Panc1 (cell line): Measurements from ENCODE around the gene PIP4K2A.

ENCODE experiments used
- SIN3A ChIP-seq: IDR thresholded peaks from 2 replicates; pipeline ENCODE4 v1.6.1; 2012; ENCODE audit warnings: low read depth, mild to moderate bottlenecking, low read length, moderate library complexity, borderline replicate concordance; ENCODE audit not compliant: insufficient read depth
- TF ChIP-seq, protein P1 (sequence below): fragments of 450-650 bp; IDR thresholded peaks from 2 replicates; pipeline ENCODE4 v1.5.1; 2017; ENCODE audit warnings: mild to moderate bottlenecking
- TF ChIP-seq, protein P2 (sequence below), 2 experiments: IDR thresholded peaks; 2 replicates each; pipeline ENCODE4 v1.6.1; 2011 to 2012; ENCODE audit warnings: low read depth in 2 of 2, control low read depth in 1 of 2, low read length in 1 of 2, mild to moderate bottlenecking in 1 of 2, moderate library complexity in 1 of 2; ENCODE audit not compliant: insufficient read depth in 1 of 2

DNA sequence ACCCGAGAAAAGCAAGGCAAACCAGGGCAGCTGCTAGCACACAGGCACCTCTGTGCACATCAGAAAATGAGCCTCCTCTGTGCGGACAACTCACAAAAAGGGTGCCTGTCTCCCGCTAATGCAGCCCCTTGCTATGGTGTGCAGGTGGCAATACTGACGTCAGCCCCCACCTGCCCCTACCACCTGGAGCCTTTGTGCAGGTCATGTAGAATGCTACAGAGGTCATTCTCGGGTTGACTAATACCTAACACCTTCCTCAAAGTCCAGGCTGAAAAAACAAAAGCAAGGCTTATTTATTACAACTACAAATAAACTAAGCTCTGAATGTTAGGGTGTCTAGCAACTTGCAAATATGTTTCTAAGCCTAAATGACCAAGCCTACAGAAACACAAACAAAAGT lies 13.9 kb downstream of the PIP4K2A start:
- TF ChIP-seq, protein P1, sequence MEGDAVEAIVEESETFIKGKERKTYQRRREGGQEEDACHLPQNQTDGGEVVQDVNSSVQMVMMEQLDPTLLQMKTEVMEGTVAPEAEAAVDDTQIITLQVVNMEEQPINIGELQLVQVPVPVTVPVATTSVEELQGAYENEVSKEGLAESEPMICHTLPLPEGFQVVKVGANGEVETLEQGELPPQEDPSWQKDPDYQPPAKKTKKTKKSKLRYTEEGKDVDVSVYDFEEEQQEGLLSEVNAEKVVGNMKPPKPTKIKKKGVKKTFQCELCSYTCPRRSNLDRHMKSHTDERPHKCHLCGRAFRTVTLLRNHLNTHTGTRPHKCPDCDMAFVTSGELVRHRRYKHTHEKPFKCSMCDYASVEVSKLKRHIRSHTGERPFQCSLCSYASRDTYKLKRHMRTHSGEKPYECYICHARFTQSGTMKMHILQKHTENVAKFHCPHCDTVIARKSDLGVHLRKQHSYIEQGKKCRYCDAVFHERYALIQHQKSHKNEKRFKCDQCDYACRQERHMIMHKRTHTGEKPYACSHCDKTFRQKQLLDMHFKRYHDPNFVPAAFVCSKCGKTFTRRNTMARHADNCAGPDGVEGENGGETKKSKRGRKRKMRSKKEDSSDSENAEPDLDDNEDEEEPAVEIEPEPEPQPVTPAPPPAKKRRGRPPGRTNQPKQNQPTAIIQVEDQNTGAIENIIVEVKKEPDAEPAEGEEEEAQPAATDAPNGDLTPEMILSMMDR, result no peak
- TF ChIP-seq SIN3A, result no peak
- TF ChIP-seq, protein P2, sequence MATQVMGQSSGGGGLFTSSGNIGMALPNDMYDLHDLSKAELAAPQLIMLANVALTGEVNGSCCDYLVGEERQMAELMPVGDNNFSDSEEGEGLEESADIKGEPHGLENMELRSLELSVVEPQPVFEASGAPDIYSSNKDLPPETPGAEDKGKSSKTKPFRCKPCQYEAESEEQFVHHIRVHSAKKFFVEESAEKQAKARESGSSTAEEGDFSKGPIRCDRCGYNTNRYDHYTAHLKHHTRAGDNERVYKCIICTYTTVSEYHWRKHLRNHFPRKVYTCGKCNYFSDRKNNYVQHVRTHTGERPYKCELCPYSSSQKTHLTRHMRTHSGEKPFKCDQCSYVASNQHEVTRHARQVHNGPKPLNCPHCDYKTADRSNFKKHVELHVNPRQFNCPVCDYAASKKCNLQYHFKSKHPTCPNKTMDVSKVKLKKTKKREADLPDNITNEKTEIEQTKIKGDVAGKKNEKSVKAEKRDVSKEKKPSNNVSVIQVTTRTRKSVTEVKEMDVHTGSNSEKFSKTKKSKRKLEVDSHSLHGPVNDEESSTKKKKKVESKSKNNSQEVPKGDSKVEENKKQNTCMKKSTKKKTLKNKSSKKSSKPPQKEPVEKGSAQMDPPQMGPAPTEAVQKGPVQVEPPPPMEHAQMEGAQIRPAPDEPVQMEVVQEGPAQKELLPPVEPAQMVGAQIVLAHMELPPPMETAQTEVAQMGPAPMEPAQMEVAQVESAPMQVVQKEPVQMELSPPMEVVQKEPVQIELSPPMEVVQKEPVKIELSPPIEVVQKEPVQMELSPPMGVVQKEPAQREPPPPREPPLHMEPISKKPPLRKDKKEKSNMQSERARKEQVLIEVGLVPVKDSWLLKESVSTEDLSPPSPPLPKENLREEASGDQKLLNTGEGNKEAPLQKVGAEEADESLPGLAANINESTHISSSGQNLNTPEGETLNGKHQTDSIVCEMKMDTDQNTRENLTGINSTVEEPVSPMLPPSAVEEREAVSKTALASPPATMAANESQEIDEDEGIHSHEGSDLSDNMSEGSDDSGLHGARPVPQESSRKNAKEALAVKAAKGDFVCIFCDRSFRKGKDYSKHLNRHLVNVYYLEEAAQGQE (IDR thresholded peaks at IDR 0.05; ENCODE audit: insufficient read depth in 1 of 2, low read depth in 2 of 2, low read length in 1 of 2), result no peak
